CD4-positive, alpha-beta T cell treated with Interferon alpha-2 for 1 hour (primary cell): ENCODE measurements around the gene BRDT.
"Not testable (repeated sequence)": the region's sequence is repeated elsewhere in the genome, so short reads cannot be mapped to it uniquely, and the experiment has no call there.

ENCODE experiments used
- DNase-seq, 2 donors: peaks; one replicate each; pipeline ENCODE4 v3.0.0-alpha.2; 2020 to 2022

The BRDT gene

GRCh38 chr1:91993256-91993655 is 44.1 kb downstream of the BRDT start:
- DNase-seq = no peak

- DNase-seq = peak; percentile 40 to 66
Observed at GRCh38 chr1:91997607-91998195, 48.5 kb downstream of the BRDT start.

GRCh38 chr1:92004129-92004528 is 54.9 kb downstream of the BRDT start:
- DNase-seq = no peak

GRCh38 chr1:92013923-92014322 is 64.7 kb downstream of the BRDT start:
- no peak for DNase-seq

- peak in 1 of 2 donors; percentile 14 for DNase-seq
Observed at GRCh38 chr1:92016720-92017316, 67.6 kb downstream of the BRDT start.

- DNase-seq = no peak
Observed at GRCh38 chr1:92017656-92018055, 68.5 kb downstream of the BRDT start.

- DNase-seq = not testable (repeated sequence)
Observed at GRCh38 chr1:92026042-92026441, 76.8 kb downstream of the BRDT start.

- DNase-seq = no peak
Observed at GRCh38 chr1:92026806-92027205, 77.6 kb downstream of the BRDT start.

- DNase-seq = no peak
Observed at GRCh38 chr1:92029241-92029922, 80.2 kb downstream of the BRDT start.

GRCh38 chr1:92030656-92031107 is 81.5 kb downstream of the BRDT start:
- DNase-seq = no peak

GRCh38 chr1:92031281-92032110 is 82.3 kb downstream of the BRDT start:
- no peak for DNase-seq

- no peak for DNase-seq
Observed at GRCh38 chr1:92037400-92037799, 88.2 kb downstream of the BRDT start.

GRCh38 chr1:92038695-92039346 is 89.6 kb downstream of the BRDT start:
- no peak for DNase-seq

- no peak for DNase-seq
Observed at GRCh38 chr1:92040971-92041370, 91.8 kb downstream of the BRDT start.

- DNase-seq = no peak
Observed at GRCh38 chr1:92043621-92044020, 94.4 kb downstream of the BRDT start.

- DNase-seq = no peak
Observed at GRCh38 chr1:92045766-92046495, 96.7 kb downstream of the BRDT start.

- DNase-seq = no peak
Observed at GRCh38 chr1:92051948-92052347, 102.7 kb downstream of the BRDT start.
